Tibial nerve (tissue), 3 donors: ENCODE data around the gene BLM.

Experiments used
- EP300 ChIP-seq, 2 donors: sonication (generic); formaldehyde crosslinking; IDR thresholded peaks; one replicate each; pipeline ENCODE4 v1.6.1; 2017; ENCODE audit warnings: antibody characterized with exemption in 2 of 2, mild to moderate bottlenecking in 1 of 2
- POLR2A ChIP-seq, 2 donors: fragments of 450-650 bp; IDR thresholded peaks; one replicate each; pipeline ENCODE4 v1.6.1; 2017; ENCODE audit warnings: antibody characterized with exemption in 2 of 2, mild to moderate bottlenecking in 2 of 2, moderate library complexity in 2 of 2

- TF ChIP-seq EP300 (IDR thresholded peaks at IDR 0.05) (no peak), POLR2A (IDR thresholded peaks at IDR 0.05) (no peak)
Observed at GRCh38 chr15:90750186-90750585, 33.0 kb downstream of the BLM start.
